SU-DHL-6 (cell line): ENCODE measurements around the gene ANKS1B.
"Not testable (repeated sequence)": the region's sequence is repeated elsewhere in the genome, so short reads cannot be mapped to it uniquely, and the experiment has no call there.

Experiments used
- CTCF ChIP-seq: fragments of 200-600 bp; sonication (generic); IDR thresholded peaks from one replicate; pipeline ENCODE4 v1.5.1; 2017; ENCODE audit warnings: antibody characterized with exemption, mild to moderate bottlenecking, low read length, moderate library complexity; ENCODE audit not compliant: insufficient read depth, poor library complexity, severe bottlenecking
- EZH2phosphoT487 ChIP-seq: fragments of 200-600 bp; sonication (generic), shearing (Covaris generic); conservative IDR thresholded peaks from 2 replicates; pipeline ENCODE4 v1.6.1; 2018; ENCODE audit warnings: mild to moderate bottlenecking, antibody characterized with exemption, low read length, moderate library complexity, mixed read lengths

- TF ChIP-seq CTCF, EZH2phosphoT487: not testable (repeated sequence)
These were observed 186.8 kb downstream of the ANKS1B start for GRCh38 chr12:99797931-99798330.
